RWPE2 (cell line): ENCODE data around the gene EIF4E1B.
A peak's percentile ranks its signal among the peaks of the same experiment; 100 is the strongest.

Experiments used
- ATAC-seq: fragments of 200-7000 bp; cut with Tn5 transposase; 3 replicates; pipeline ENCODE4 v1.9.1; 2021; ENCODE audit warnings: low read depth
- DNase-seq: peaks from one replicate; pipeline ENCODE4 v3.0.0-alpha.2; 2020; ENCODE audit warnings: low spot score
- H3K27ac ChIP-seq: fragments of 450-650 bp; 2 replicates; pipeline ENCODE4 v1.5.1; 2017; ENCODE audit warnings: mild to moderate bottlenecking; ENCODE audit not compliant: poor library complexity, severe bottlenecking
- H3K27me3 ChIP-seq: fragments of 250-450 bp; sonication (Bioruptor Pico); 2 replicates; pipeline ENCODE4 v1.5.1; 2021; ENCODE audit warnings: mild to moderate bottlenecking, moderate library complexity; ENCODE audit not compliant: insufficient read depth, poor library complexity, severe bottlenecking
- H3K36me3 ChIP-seq: fragments of 250-450 bp; sonication (Bioruptor Pico); 2 replicates; pipeline ENCODE4 v1.5.1; 2020; ENCODE audit warnings: low read depth, mild to moderate bottlenecking, moderate library complexity
- H3K4me1 ChIP-seq: fragments of 250-450 bp; sonication (Bioruptor Pico); 2 replicates; pipeline ENCODE4 v1.5.1; 2021; ENCODE audit warnings: mild to moderate bottlenecking, moderate library complexity; ENCODE audit not compliant: insufficient read depth, poor library complexity, severe bottlenecking
- H3K4me3 ChIP-seq: fragments of 250-450 bp; sonication (Bioruptor Pico); 2 replicates; pipeline ENCODE4 v1.5.1; 2021; ENCODE audit warnings: mild to moderate bottlenecking, moderate library complexity; ENCODE audit not compliant: severe bottlenecking
- H3K9me3 ChIP-seq: fragments of 250-450 bp; sonication (Bioruptor Pico); 2 replicates; pipeline ENCODE4 v1.5.1; 2021; ENCODE audit warnings: mild to moderate bottlenecking, moderate library complexity; ENCODE audit not compliant: severe bottlenecking
- CTCF ChIP-seq: fragments of 450-650 bp; IDR thresholded peaks from one replicate; pipeline ENCODE4 v1.5.1; 2017; ENCODE audit warnings: mild to moderate bottlenecking, moderate library complexity; ENCODE audit not compliant: poor library complexity, severe bottlenecking

EIF4E1B gene

GRCh38 chr5:176621661-176622079, 8.8 kb upstream of the EIF4E1B start:
- no peak overlapping the region for H3K4me3 ChIP-seq
- ATAC-seq: no peak
- peak; percentile 67 for DNase-seq

DNA sequence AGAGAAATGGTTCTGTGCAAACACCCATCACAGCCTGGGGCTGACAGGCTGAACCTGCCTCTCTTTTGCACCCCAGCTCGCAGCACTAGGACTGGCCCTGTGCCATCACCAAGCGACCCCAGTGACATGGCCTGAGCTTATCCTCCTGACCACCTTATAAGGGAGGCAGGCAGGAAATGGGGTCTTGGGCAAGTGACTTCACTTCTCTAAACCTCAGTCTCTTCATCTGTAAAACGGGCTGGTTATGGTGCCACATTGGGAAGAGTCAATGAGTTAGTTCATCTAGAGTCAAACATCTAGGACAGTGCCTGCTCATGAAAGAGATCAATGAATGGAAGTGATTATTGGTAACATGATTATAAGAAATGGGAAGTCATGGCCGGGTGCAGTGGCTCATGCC, 6.3 kb upstream of the EIF4E1B start:
- H3K36me3 ChIP-seq: no peaks in the 10 kb centered on the region
- no peak overlapping the region for H3K27ac ChIP-seq
- H3K9me3 ChIP-seq: no peaks in the 10 kb centered on the region
- peaks cover 20% of the 10 kb centered on the region for H3K27me3 ChIP-seq
- ATAC-seq (no peak), DNase-seq (no peak)
- no peak overlapping the region for H3K4me3 ChIP-seq
- H3K4me1 ChIP-seq: peaks cover 14% of the 10 kb centered on the region
- no peak for TF ChIP-seq CTCF

More at GRCh38 chr5:176621661-176622079, 8.8 kb upstream of the EIF4E1B start:
- peaks cover 10% of the 10 kb centered on the region for H3K4me1 ChIP-seq
- H3K27me3 ChIP-seq: peaks cover 20% of the 10 kb centered on the region
- H3K27ac ChIP-seq: no peak overlapping the region
- no peak for TF ChIP-seq CTCF
- H3K36me3 ChIP-seq: no peaks in the 10 kb centered on the region
- H3K9me3 ChIP-seq: no peaks in the 10 kb centered on the region

- no peak for ATAC-seq
- H3K27ac ChIP-seq: no peak overlapping the region
- peak; percentile 51 for DNase-seq
- no peak overlapping the region for H3K4me3 ChIP-seq
- peaks cover 19% of the 10 kb centered on the region for H3K27me3 ChIP-seq
- H3K36me3 ChIP-seq: no peaks in the 10 kb centered on the region
- H3K9me3 ChIP-seq: no peaks in the 10 kb centered on the region
- peaks cover 14% of the 10 kb centered on the region for H3K4me1 ChIP-seq
- no peak for TF ChIP-seq CTCF
These were observed 5.5 kb upstream of the EIF4E1B start for GRCh38 chr5:176624938-176625337.

DNA sequence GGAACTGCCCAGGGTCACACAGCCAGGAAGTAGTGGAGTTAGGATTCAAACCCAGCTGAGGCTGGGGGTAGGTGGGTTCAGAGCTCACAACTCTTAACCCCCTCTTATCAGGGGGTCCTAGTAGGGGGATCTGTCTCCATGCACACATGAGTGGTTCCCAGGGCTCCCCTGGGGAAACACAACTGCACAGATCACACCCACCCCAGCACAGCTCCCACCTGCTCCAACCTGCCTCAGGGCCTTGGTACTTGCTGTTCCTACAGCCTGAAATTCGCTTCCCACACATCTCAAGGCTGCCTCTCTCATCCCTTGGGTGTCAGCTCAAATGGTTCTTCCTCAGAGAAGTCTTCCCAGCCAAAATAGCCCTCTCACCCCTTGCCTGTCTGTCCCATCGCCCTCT, 5.0 kb upstream of the EIF4E1B start:
- no peaks in the 10 kb centered on the region for H3K36me3 ChIP-seq
- ATAC-seq: no peak
- TF ChIP-seq CTCF: no peak

DNA sequence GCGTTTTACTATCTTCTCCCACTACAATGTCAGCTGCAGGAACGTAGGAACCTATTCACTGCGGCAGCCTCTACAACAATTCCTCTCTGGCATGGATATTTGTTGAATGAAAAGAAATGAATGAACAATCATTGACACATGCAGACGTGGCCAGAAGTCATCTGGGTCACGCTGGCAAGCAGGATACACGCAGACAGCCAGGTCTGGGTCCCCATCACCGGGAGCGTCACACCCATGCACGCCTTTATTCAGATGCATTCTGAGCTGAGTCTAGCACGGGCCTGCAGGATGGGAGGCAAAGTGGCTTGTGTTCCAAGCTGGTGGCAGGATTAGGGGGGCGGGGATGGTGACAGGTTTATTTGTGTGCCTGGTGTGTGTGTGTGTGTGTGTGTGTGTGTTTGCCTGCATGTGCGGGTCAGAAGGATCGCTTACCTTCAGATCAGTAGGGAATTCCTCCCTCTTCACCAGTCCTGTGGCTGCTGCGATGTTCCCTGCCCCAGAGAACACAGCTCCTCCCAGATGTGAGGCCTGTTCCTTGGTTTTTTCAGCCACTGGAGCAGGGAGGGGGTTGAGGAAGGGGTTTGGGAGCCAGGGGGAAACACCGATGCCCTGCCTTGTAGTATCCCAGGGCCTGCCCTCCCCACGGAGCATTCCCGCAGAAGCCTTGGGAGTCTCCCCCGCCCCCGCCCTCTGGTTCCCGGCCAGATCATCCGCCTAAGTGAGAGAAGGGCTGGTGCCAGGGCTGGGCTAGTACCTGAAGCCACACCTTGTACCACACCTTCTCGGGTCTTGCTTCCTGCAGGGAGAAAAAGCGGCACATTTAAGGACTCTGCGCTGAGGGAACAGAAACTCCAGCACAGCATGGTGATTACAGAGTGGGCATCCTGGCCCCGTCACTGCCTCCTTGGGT, 4.3 kb upstream of the EIF4E1B start:
- Histone ChIP-seq H3K4me3 (no peak overlapping the region), H3K27ac (no peak overlapping the region), H3K4me1 (peaks cover 14% of the 10 kb centered on the region), H3K27me3 (peaks cover 17% of the 10 kb centered on the region), H3K9me3 (no peaks in the 10 kb centered on the region), H3K36me3 (no peaks in the 10 kb centered on the region)
- DNase-seq (peak; percentile 80), ATAC-seq (peak; percentile 78)
- no peak for TF ChIP-seq CTCF

More for the DNA sequence above, 5.0 kb upstream of the EIF4E1B start:
- no peak overlapping the region for H3K27ac ChIP-seq
- peaks cover 14% of the 10 kb centered on the region for H3K4me1 ChIP-seq
- DNase-seq: peak; percentile 42
- no peak overlapping the region for H3K4me3 ChIP-seq
- H3K27me3 ChIP-seq: peaks cover 17% of the 10 kb centered on the region
- H3K9me3 ChIP-seq: no peaks in the 10 kb centered on the region
